Prostate gland (tissue), 2 donors: ENCODE data around the gene LNX1. TPM values are rescaled to one million over a fixed set of nuclear protein-coding genes. Genes with fewer than 3 reads are reported as not detected.

Experiments used
- DNase-seq: peaks from one replicate; pipeline ENCODE4 v3.0.0-alpha.2; 2019; ENCODE audit warnings: low spot score
- H3K27ac ChIP-seq, 2 donors: fragments of 200-600 bp; sonication (generic); 2 replicates each; pipeline ENCODE4 v1.5.1; 2017 to 2019
- H3K27me3 ChIP-seq: fragments of 200-600 bp; sonication (generic); replicated peaks from 2 replicates; pipeline ENCODE4 v1.5.1; 2019; ENCODE audit not compliant: insufficient read depth
- H3K36me3 ChIP-seq, 2 donors: fragments of 200-600 bp; sonication (generic); 1 replicate in 1 of 2; 2 replicates in 1 of 2; pipeline versions ENCODE4 v1.5.1 to v1.8.1; 2017 to 2019
- H3K4me1 ChIP-seq: fragments of 200-600 bp; sonication (generic); replicated peaks from 2 replicates; pipeline ENCODE4 v1.5.1; 2019
- H3K4me3 ChIP-seq, 2 donors: fragments of 200-600 bp; sonication (generic); 2 replicates each; pipeline ENCODE4 v1.5.1; 2017 to 2019
- H3K9me3 ChIP-seq: fragments of 200-600 bp; sonication (generic); 2 replicates; pipeline ENCODE4 v1.5.1; 2017
- POLR2A ChIP-seq: fragments of 450-650 bp; IDR thresholded peaks from one replicate; pipeline ENCODE4 v1.6.1; 2016; ENCODE audit warnings: antibody characterized with exemption, mild to moderate bottlenecking
- POLR2AphosphoS5 ChIP-seq: sonication (generic); formaldehyde crosslinking; IDR thresholded peaks from one replicate; pipeline ENCODE4 v1.6.1; 2017; ENCODE audit warnings: antibody characterized with exemption
- WGBS: methylation state at CpG from one replicate; pipeline ENCODE4 v1.1.5; 2018; 5-methylcytosine and 5-hydroxymethylcytosine counted together
- intact Hi-C: fragments of 100-400 bp; cut with DNase I; formaldehyde crosslinking; loops from one replicate; pipeline ENCODE4 v1.14.2; 2022
- total RNA-seq, 2 donors: library from RNA; depleted of rRNA; stranded (reverse); fragments of >200 nt; gene quantifications; one replicate each; pipeline ENCODE4 v1.1.0, GENCODE V29; 2016
- TF ChIP-seq, protein P1 (sequence below), 4 experiments: fragments of 200-600 bp in 2 of 4; fragments of 450-650 bp in 2 of 4; sonication (generic) in 2 of 4; IDR thresholded peaks; 1 replicate in 3 of 4; 2 replicates in 1 of 4; pipeline ENCODE4 v1.5.1; 2016 to 2019; ENCODE audit warnings: antibody characterized with exemption in 4 of 4, mild to moderate bottlenecking in 2 of 4, moderate library complexity in 2 of 4

LNX1 gene
- total RNA-seq, 2 donors from 2014 or later, result 13.1 to 13.2 TPM

DNA sequence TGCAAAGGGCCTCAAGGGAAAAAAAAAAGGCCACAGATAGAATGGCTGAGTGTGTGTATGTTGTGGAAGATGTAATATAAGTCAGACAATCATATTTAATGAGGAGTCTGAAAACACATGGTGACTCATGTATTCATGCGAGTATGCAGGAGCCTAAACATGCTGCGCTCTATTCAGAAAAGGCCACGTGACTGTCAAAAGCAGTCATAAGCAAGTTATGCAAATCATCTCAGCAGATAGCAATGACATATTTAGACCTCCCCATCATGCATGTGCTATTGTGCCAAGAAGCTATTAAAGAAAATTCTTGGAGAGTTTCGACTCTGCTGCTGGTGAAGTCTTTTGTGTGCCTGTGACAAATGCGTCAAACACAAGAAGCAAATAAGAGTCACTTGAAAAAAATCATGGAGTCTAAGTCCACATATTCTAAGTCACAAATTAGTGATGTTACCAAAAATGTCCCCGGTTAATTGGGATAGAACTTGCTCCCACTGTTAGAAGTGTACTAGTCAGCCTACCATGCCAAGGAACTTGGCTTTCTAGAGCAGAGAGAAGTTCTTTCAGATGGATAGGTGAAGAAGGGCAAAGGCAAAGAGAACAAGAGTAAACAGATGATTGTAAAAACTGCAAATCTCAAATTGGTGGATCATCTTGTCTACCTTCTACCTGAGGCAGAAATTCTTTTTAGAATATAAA is 5.0 kb downstream of the LNX1 start:
- TF ChIP-seq, protein P1, sequence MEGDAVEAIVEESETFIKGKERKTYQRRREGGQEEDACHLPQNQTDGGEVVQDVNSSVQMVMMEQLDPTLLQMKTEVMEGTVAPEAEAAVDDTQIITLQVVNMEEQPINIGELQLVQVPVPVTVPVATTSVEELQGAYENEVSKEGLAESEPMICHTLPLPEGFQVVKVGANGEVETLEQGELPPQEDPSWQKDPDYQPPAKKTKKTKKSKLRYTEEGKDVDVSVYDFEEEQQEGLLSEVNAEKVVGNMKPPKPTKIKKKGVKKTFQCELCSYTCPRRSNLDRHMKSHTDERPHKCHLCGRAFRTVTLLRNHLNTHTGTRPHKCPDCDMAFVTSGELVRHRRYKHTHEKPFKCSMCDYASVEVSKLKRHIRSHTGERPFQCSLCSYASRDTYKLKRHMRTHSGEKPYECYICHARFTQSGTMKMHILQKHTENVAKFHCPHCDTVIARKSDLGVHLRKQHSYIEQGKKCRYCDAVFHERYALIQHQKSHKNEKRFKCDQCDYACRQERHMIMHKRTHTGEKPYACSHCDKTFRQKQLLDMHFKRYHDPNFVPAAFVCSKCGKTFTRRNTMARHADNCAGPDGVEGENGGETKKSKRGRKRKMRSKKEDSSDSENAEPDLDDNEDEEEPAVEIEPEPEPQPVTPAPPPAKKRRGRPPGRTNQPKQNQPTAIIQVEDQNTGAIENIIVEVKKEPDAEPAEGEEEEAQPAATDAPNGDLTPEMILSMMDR (IDR thresholded peaks at IDR 0.05), result no peak
- TF ChIP-seq POLR2AphosphoS5 (no peak), POLR2A (no peak)
- WGBS, result 70% methylated on average over 6 of the region's 6 CpGs
- no peaks in the 10 kb centered on the region for H3K4me1 ChIP-seq

DNA sequence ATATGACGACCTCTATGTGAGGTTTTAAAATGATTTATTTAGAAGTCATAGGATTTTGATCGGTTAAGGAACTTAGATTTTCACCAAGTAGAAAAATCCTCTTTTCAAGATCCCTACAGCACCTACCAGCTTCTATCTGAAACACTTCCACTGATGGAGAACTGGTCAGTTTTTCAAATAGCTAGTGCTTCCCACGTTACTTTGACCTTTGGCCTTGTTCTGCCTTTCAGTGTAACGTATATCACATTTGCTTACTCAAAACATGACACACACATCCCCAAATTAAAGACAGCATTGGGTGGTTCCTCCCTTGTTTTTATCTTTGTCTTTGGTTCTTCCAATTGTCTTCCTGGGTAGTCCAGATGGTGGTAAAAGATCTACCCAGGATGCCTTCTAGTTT is 6.6 kb downstream of the LNX1 start:
- no peak for DNase-seq
- intact Hi-C loops, result no loop called here

More for the DNA sequence above, 5.0 kb downstream of the LNX1 start:
- intact Hi-C loops, result no loop called here
- DNase-seq, result no peak
- Histone ChIP-seq H3K9me3 (no peaks in the 10 kb centered on the region), H3K4me3 (no peak overlapping the region), H3K27ac (no peak overlapping the region), H3K36me3 (no peaks in the 10 kb centered on the region), H3K27me3 (no peaks in the 10 kb centered on the region)

DNA sequence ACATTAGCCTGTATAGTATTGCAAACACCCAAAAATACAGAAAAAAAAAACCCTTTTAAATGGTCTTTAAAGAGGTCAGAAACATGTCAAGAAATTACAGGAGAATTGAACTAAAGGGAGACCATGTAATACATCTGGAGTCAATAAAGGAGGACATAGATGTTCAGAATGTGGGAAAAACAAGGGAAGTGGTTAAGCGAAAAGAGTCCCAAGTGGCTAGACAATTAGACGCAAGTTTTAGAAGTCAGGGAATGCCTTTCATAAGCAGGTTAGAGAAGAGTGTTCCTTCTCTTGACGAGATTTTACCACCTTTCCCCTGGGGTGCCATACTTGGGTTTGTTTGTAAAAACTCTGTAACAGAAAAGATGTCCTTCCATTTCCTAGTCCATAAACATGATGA is 7.8 kb downstream of the LNX1 start:
- no peak overlapping the region for H3K27ac ChIP-seq
- H3K4me1 ChIP-seq, result no peaks in the 10 kb centered on the region
- H3K9me3 ChIP-seq, result no peaks in the 10 kb centered on the region
- H3K27me3 ChIP-seq, result no peaks in the 10 kb centered on the region
- 85% methylated on average over 3 of the region's 3 CpGs for WGBS
- no peak overlapping the region for H3K4me3 ChIP-seq
- no peak for TF ChIP-seq POLR2AphosphoS5
- no peak for TF ChIP-seq POLR2A
- TF ChIP-seq, protein P1 (IDR thresholded peaks at IDR 0.05), result no peak
- intact Hi-C loops, result no loop called here
- H3K36me3 ChIP-seq, result no peaks in the 10 kb centered on the region
- no peak for DNase-seq

More for the DNA sequence above, 6.6 kb downstream of the LNX1 start:
- 85% methylated on average over 4 of the region's 4 CpGs for WGBS
- Histone ChIP-seq H3K4me1 (no peaks in the 10 kb centered on the region), H3K36me3 (no peaks in the 10 kb centered on the region), H3K27me3 (no peaks in the 10 kb centered on the region), H3K4me3 (no peak overlapping the region), H3K27ac (no peak overlapping the region), H3K9me3 (no peaks in the 10 kb centered on the region)
- TF ChIP-seq, protein P1 (IDR thresholded peaks at IDR 0.05), result no peak
- TF ChIP-seq POLR2A (no peak), POLR2AphosphoS5 (no peak)

DNA sequence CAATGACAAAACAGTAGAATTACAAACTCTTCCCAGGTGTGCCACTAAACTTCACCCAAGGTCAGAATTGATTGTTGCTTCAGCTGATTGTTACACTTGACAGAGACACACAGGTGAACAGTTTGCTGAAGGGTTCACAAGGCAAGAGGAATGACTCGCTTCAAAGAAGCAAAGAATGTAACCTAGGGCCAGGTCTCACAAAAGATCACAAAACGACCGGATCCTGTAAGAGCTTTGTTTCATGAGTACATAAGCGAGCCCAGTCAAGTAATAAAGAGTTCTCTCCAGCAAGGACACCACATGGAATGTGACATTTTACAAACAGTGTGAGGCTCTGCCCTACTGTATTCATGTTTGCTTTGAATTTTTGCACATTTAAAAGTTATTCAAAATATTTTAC is 9.1 kb downstream of the LNX1 start:
- no peak for DNase-seq
- intact Hi-C loops, result no loop called here
- Histone ChIP-seq H3K27me3 (no peaks in the 10 kb centered on the region), H3K4me1 (no peaks in the 10 kb centered on the region), H3K27ac (no peak overlapping the region), H3K9me3 (no peaks in the 10 kb centered on the region), H3K4me3 (no peak overlapping the region), H3K36me3 (no peaks in the 10 kb centered on the region)
- WGBS, result 41% methylated on average over 4 of the region's 4 CpGs
- TF ChIP-seq, protein P1 (IDR thresholded peaks at IDR 0.05), result no peak
- no peak for TF ChIP-seq POLR2AphosphoS5
- TF ChIP-seq POLR2A, result no peak

DNA sequence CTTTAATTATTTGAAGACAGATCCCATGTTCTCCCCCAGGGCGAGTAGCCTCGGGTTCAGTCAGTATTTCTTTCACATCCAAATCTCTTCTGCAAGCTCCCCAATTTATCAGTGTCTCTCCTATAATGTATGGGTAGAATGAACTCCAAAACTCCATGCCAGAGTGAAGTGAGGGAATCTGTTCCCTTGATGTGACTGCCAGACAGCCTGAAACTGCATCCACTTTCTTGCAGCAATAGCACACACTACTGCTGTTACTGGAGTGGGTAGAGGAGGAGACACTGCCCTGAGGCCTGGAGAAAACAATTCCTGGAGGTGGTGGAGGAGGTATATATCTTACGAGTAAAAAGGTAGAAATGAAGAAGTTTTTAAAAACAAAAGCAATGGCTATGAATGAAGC is 11.0 kb downstream of the LNX1 start:
- H3K4me1 ChIP-seq, result no peaks in the 10 kb centered on the region
- no peak for TF ChIP-seq POLR2A
- TF ChIP-seq, protein P1 (IDR thresholded peaks at IDR 0.05), result no peak
- no peak for TF ChIP-seq POLR2AphosphoS5
- H3K36me3 ChIP-seq, result no peaks in the 10 kb centered on the region
- no peaks in the 10 kb centered on the region for H3K9me3 ChIP-seq
- DNase-seq, result no peak
- 65% methylated on average over 3 of the region's 3 CpGs for WGBS
- no peak overlapping the region for H3K4me3 ChIP-seq
- intact Hi-C loops, result no loop called here
- H3K27ac ChIP-seq, result no peak overlapping the region
- no peaks in the 10 kb centered on the region for H3K27me3 ChIP-seq
